Vagina (tissue), 2 donors: ENCODE results near the gene GNAO1. TPM values are rescaled to one million over a fixed set of nuclear protein-coding genes. Genes with fewer than 3 reads are reported as not detected.

Source experiments
- DNase-seq, 2 donors: peaks; one replicate each; pipeline ENCODE4 v3.0.0-alpha.2; 2017; ENCODE audit errors: extremely low spot score in 2 of 2
- H3K27ac ChIP-seq: fragments of 200-600 bp; sonication (generic); one replicate; pipeline ENCODE4 v1.5.1; 2019
- H3K27me3 ChIP-seq: fragments of 200-600 bp; sonication (generic); one replicate; pipeline ENCODE4 v1.5.1; 2019
- H3K36me3 ChIP-seq, 2 donors: fragments of 200-600 bp; sonication (generic); one replicate each; pipeline ENCODE4 v1.5.1; 2017 to 2019
- H3K4me1 ChIP-seq: fragments of 200-600 bp; sonication (generic); one replicate; pipeline ENCODE4 v1.5.1; 2019
- H3K4me3 ChIP-seq, 2 donors: fragments of 200-600 bp; sonication (generic); 1 replicate in 1 of 2; 2 replicates in 1 of 2; pipeline ENCODE4 v1.5.1; 2016 to 2019
- H3K9me3 ChIP-seq: fragments of 200-600 bp; sonication (generic); one replicate; pipeline ENCODE4 v1.5.1; 2019
- CTCF ChIP-seq, 3 experiments: fragments of 450-650 bp in 2 of 3; fragments of 200-600 bp in 1 of 3; sonication (generic) in 1 of 3; IDR thresholded peaks; one replicate each; pipeline ENCODE4 v1.5.1; 2017 to 2019; ENCODE audit warnings: antibody characterized with exemption in 3 of 3, mild to moderate bottlenecking in 2 of 3, moderate library complexity in 2 of 3
- POLR2A ChIP-seq, 2 donors: fragments of 450-650 bp; IDR thresholded peaks; one replicate each; pipeline ENCODE4 v1.6.1; 2017; ENCODE audit warnings: antibody characterized with exemption in 2 of 2, mild to moderate bottlenecking in 2 of 2, moderate library complexity in 2 of 2
- POLR2AphosphoS5 ChIP-seq, 2 donors: sonication (generic); formaldehyde crosslinking; IDR thresholded peaks; one replicate each; pipeline ENCODE4 v1.9.0; 2017; ENCODE audit warnings: antibody characterized with exemption in 2 of 2, mild to moderate bottlenecking in 2 of 2, low read depth in 1 of 2; ENCODE audit not compliant: insufficient read depth in 1 of 2
- intact Hi-C: fragments of 100-400 bp; cut with DNase I; formaldehyde crosslinking; loops from one replicate; pipeline ENCODE4 v1.15.1; 2023
- total RNA-seq: library from RNA; depleted of rRNA; stranded (reverse); fragments of >200 nt; gene quantifications from one replicate; pipeline ENCODE4 v1.2.3, GENCODE V29; 2016

The GNAO1 gene
- total RNA-seq, 1 donor from 2014 or later, result 16.2 TPM

GRCh38 chr16:56318827-56319140 lies 127.5 kb downstream of the GNAO1 start:
- Histone ChIP-seq H3K9me3 (no peaks in the 10 kb centered on the region), H3K4me1 (peaks cover 11% of the 10 kb centered on the region), H3K27ac (no peak overlapping the region), H3K36me3 (no peaks in the 10 kb centered on the region), H3K4me3 (no peak overlapping the region), H3K27me3 (no peaks in the 10 kb centered on the region)
- no peak for TF ChIP-seq POLR2AphosphoS5 (IDR thresholded peaks at IDR 0.05; ENCODE audit: insufficient read depth in 1 of 2, low read depth in 1 of 2)
- TF ChIP-seq POLR2A (IDR thresholded peaks at IDR 0.05), result no peak
- TF ChIP-seq CTCF (IDR thresholded peaks at IDR 0.05), result no peak
- no peak for DNase-seq
- intact Hi-C loops, result loop anchor here (2.0 kb wide), 1 partner anchor 376 kb away; no protein-coding TSS in a partner anchor

- Histone ChIP-seq H3K36me3 (no peaks in the 10 kb centered on the region), H3K4me1 (peaks cover 11% of the 10 kb centered on the region), H3K27me3 (no peaks in the 10 kb centered on the region), H3K27ac (no peak overlapping the region), H3K4me3 (no peak overlapping the region), H3K9me3 (no peaks in the 10 kb centered on the region)
- no peak for DNase-seq
- intact Hi-C loops, result loop anchor here (2.0 kb wide), 1 partner anchor 377 kb away; no protein-coding TSS in a partner anchor
- TF ChIP-seq POLR2A (IDR thresholded peaks at IDR 0.05), result no peak
- TF ChIP-seq POLR2AphosphoS5 (IDR thresholded peaks at IDR 0.05; ENCODE audit: insufficient read depth in 1 of 2, low read depth in 1 of 2), result no peak
- TF ChIP-seq CTCF (IDR thresholded peaks at IDR 0.05), result no peak
Measured at GRCh38 chr16:56319376-56319775, 128.1 kb downstream of the GNAO1 start.

- peaks cover 11% of the 10 kb centered on the region for H3K4me1 ChIP-seq
- no peaks in the 10 kb centered on the region for H3K36me3 ChIP-seq
- no peak overlapping the region for H3K27ac ChIP-seq
- no peak for DNase-seq
- H3K9me3 ChIP-seq, result no peaks in the 10 kb centered on the region
- intact Hi-C loops, result no loop called here
- TF ChIP-seq POLR2AphosphoS5 (IDR thresholded peaks at IDR 0.05; ENCODE audit: insufficient read depth in 1 of 2, low read depth in 1 of 2) (no peak), CTCF (IDR thresholded peaks at IDR 0.05) (no peak)
- no peaks in the 10 kb centered on the region for H3K27me3 ChIP-seq
- H3K4me3 ChIP-seq, result no peak overlapping the region
Measured at GRCh38 chr16:56320056-56320455, 128.8 kb downstream of the GNAO1 start.

- Histone ChIP-seq H3K36me3 (no peaks in the 10 kb centered on the region), H3K9me3 (no peaks in the 10 kb centered on the region), H3K4me3 (no peak overlapping the region), H3K27ac (no peak overlapping the region), H3K27me3 (no peaks in the 10 kb centered on the region), H3K4me1 (peaks cover 11% of the 10 kb centered on the region)
- intact Hi-C loops, result no loop called here
- no peak for DNase-seq
- TF ChIP-seq POLR2AphosphoS5 (IDR thresholded peaks at IDR 0.05; ENCODE audit: insufficient read depth in 1 of 2, low read depth in 1 of 2) (no peak), CTCF (IDR thresholded peaks at IDR 0.05) (no peak), POLR2A (IDR thresholded peaks at IDR 0.05) (no peak)
Measured at GRCh38 chr16:56320811-56321558, 129.7 kb downstream of the GNAO1 start.

- H3K27me3 ChIP-seq, result no peaks in the 10 kb centered on the region
- no peaks in the 10 kb centered on the region for H3K9me3 ChIP-seq
- H3K27ac ChIP-seq, result no peak overlapping the region
- no peak for DNase-seq
- TF ChIP-seq CTCF (IDR thresholded peaks at IDR 0.05), result no peak
- TF ChIP-seq POLR2A (IDR thresholded peaks at IDR 0.05), result no peak
- no peak for TF ChIP-seq POLR2AphosphoS5 (IDR thresholded peaks at IDR 0.05; ENCODE audit: insufficient read depth in 1 of 2, low read depth in 1 of 2)
- intact Hi-C loops, result no loop called here
- no peaks in the 10 kb centered on the region for H3K36me3 ChIP-seq
- H3K4me3 ChIP-seq, result no peak overlapping the region
- H3K4me1 ChIP-seq, result peaks cover 11% of the 10 kb centered on the region
Measured at GRCh38 chr16:56321571-56321970, 130.3 kb downstream of the GNAO1 start.
